Activated CD4-positive, alpha-beta T cell treated with anti-CD3 and anti-CD28 coated beads for 36 hours (primary cell): ENCODE data around the gene ARHGAP25. TPM values are rescaled to one million over a fixed set of nuclear protein-coding genes. Genes with fewer than 3 reads are reported as not detected.
"Not testable (repeated sequence)": the region's sequence is repeated elsewhere in the genome, so short reads cannot be mapped to it uniquely, and the experiment has no call there.

Source experiments
- ATAC-seq: fragments of 200-7000 bp; cut with Tn5 transposase; one replicate; pipeline ENCODE4 v1.10.0; 2021; ENCODE audit warnings: mild to moderate bottlenecking, moderate library complexity
- CTCF ChIA-PET: fragments of 350-600 bp; sonication (Branson Sonifier 250); formaldehyde crosslinking; loops from one replicate; lab custom pipeline; 2021; ENCODE audit warnings: antibody characterized with exemption; lab: Charles Lee
- POLR2A ChIA-PET: fragments of 350-600 bp; sonication (Branson Sonifier 250); formaldehyde crosslinking; loops from one replicate; lab custom pipeline; 2021; ENCODE audit warnings: antibody characterized with exemption, inconsistent platforms; lab: Charles Lee
- DNase-seq: peaks from one replicate; pipeline ENCODE4 v3.0.0-alpha.2; 2020
- H3K27ac Mint-ChIP-seq: one replicate; pipeline ENCODE4 v1.8.0; 2021; ENCODE audit warnings: mixed read lengths
- H3K27me3 Mint-ChIP-seq: one replicate; pipeline ENCODE4 v1.8.0; 2021; ENCODE audit warnings: mixed read lengths
- H3K36me3 Mint-ChIP-seq: one replicate; pipeline ENCODE4 v1.8.0; 2021; ENCODE audit warnings: low read depth, mixed read lengths
- H3K4me1 Mint-ChIP-seq: one replicate; pipeline ENCODE4 v1.8.0; 2021; ENCODE audit warnings: mixed read lengths
- H3K4me3 Mint-ChIP-seq: one replicate; pipeline ENCODE4 v1.8.0; 2021; ENCODE audit warnings: mild to moderate bottlenecking, moderate library complexity, mixed read lengths
- H3K9me3 Mint-ChIP-seq: one replicate; pipeline ENCODE4 v1.8.0; 2021; ENCODE audit warnings: low read depth, mixed read lengths
- intact Hi-C, 2 experiments: fragments of 100-400 bp; cut with DNase I in 1 of 2; cut with micrococcal nuclease in 1 of 2; formaldehyde crosslinking; loops; one replicate each; pipeline versions ENCODE4 v1.14.2 to v1.15.1; 2022 to 2024; cut with DNase I, micrococcal nuclease
- total RNA-seq, 2 experiments: library from RNA; stranded (reverse); gene quantifications; one replicate each; pipeline ENCODE4 v1.2.3, GENCODE V29; 2021

Gene ARHGAP25
- total RNA-seq, 2 experiments from 2014 or later, result 57.9 to 73.2 TPM

GRCh38 chr2:68802161-68802560 is 67.5 kb downstream of the ARHGAP25 start:
- H3K9me3 Mint-ChIP-seq, H3K4me3 Mint-ChIP-seq, H3K27me3 Mint-ChIP-seq, H3K27ac Mint-ChIP-seq, ATAC-seq, DNase-seq, POLR2A ChIA-PET: not testable (repeated sequence)
- CTCF ChIA-PET, result interaction anchor here (0.5 to 0.7 kb wide), 2 partner anchors 10 to 93 kb away, joined by 3 read pairs; no protein-coding TSS in a partner anchor
- Mint-ChIP-seq H3K36me3 (peaks cover 50% of the 10 kb centered on the region), H3K4me1 (peaks cover 31% of the 10 kb centered on the region)
- intact Hi-C loops, result loop anchor here in 1 of 2 experiments (2.0 kb wide), 1 partner anchor 21 kb away; no protein-coding TSS in a partner anchor

- H3K9me3 Mint-ChIP-seq, result no peaks in the 10 kb centered on the region
- intact Hi-C loops, result no loop called here
- H3K36me3 Mint-ChIP-seq, result peaks cover 52% of the 10 kb centered on the region
- CTCF ChIA-PET, result interaction anchor here (1.4 kb wide), 1 partner anchor 13 kb away, joined by 3 read pairs; no protein-coding TSS in a partner anchor
- peaks cover 39% of the 10 kb centered on the region for H3K4me1 Mint-ChIP-seq
- POLR2A ChIA-PET, result no interaction called here
- DNase-seq (no peak), ATAC-seq (no peak)
- no peak overlapping the region for H3K4me3 Mint-ChIP-seq
- peak overlapping the region; percentile 3 for H3K27ac Mint-ChIP-seq
- no peaks in the 10 kb centered on the region for H3K27me3 Mint-ChIP-seq
Observed at GRCh38 chr2:68805025-68805424, 70.4 kb downstream of the ARHGAP25 start.

- CTCF ChIA-PET, result interaction anchor here (1.4 kb wide), 1 partner anchor 55 kb away, joined by 4 read pairs; no protein-coding TSS in a partner anchor
- H3K27me3 Mint-ChIP-seq, result no peaks in the 10 kb centered on the region
- no peaks in the 10 kb centered on the region for H3K9me3 Mint-ChIP-seq
- intact Hi-C loops, result no loop called here
- no peak for ATAC-seq
- peaks cover 52% of the 10 kb centered on the region for H3K36me3 Mint-ChIP-seq
- POLR2A ChIA-PET, result no interaction called here
- H3K4me3 Mint-ChIP-seq, result no peak overlapping the region
- H3K4me1 Mint-ChIP-seq, result peaks cover 36% of the 10 kb centered on the region
- no peak overlapping the region for H3K27ac Mint-ChIP-seq
- no peak for DNase-seq
Observed at GRCh38 chr2:68806511-68807109, 72.0 kb downstream of the ARHGAP25 start.

GRCh38 chr2:68807821-68808266 is 73.2 kb downstream of the ARHGAP25 start:
- no peak for ATAC-seq
- H3K27ac Mint-ChIP-seq, result peak overlapping the region; percentile 56
- no peak for DNase-seq
- no peaks in the 10 kb centered on the region for H3K9me3 Mint-ChIP-seq
- ChIA-PET CTCF (interaction anchor here (0.6 to 1.4 kb wide), 4 partner anchors 34 to 906 kb away, joined by 3 to 4 read pairs (median 4); no protein-coding TSS in a partner anchor), POLR2A (no interaction called here)
- peaks cover 36% of the 10 kb centered on the region for H3K4me1 Mint-ChIP-seq
- no peaks in the 10 kb centered on the region for H3K27me3 Mint-ChIP-seq
- H3K36me3 Mint-ChIP-seq, result peaks cover 61% of the 10 kb centered on the region
- no peak overlapping the region for H3K4me3 Mint-ChIP-seq
- intact Hi-C loops, result no loop called here

GRCh38 chr2:68809324-68810240 is 75.0 kb downstream of the ARHGAP25 start:
- Mint-ChIP-seq H3K4me3 (no peak overlapping the region), H3K27me3 (no peaks in the 10 kb centered on the region), H3K36me3 (peaks cover 71% of the 10 kb centered on the region), H3K9me3 (no peaks in the 10 kb centered on the region), H3K4me1 (peaks cover 36% of the 10 kb centered on the region), H3K27ac (peak overlapping the region; percentile 61)
- DNase-seq, result no peak
- ChIA-PET CTCF (interaction anchor here (1.9 kb wide), 1 partner anchor 58 kb away, joined by 8 read pairs; no protein-coding TSS in a partner anchor), POLR2A (no interaction called here)
- no peak for ATAC-seq
- intact Hi-C loops, result no loop called here

- DNase-seq (no peak), ATAC-seq (no peak)
- peaks cover 72% of the 10 kb centered on the region for H3K36me3 Mint-ChIP-seq
- H3K27ac Mint-ChIP-seq, result peak overlapping the region; percentile 40
- intact Hi-C loops, result no loop called here
- H3K4me3 Mint-ChIP-seq, result no peak overlapping the region
- H3K27me3 Mint-ChIP-seq, result no peaks in the 10 kb centered on the region
- H3K9me3 Mint-ChIP-seq, result no peaks in the 10 kb centered on the region
- POLR2A ChIA-PET, result no interaction called here
- CTCF ChIA-PET, result interaction anchor here (1.6 to 1.9 kb wide), 2 partner anchors 13 to 59 kb away, joined by 3 to 8 read pairs; no protein-coding TSS in a partner anchor
- peaks cover 32% of the 10 kb centered on the region for H3K4me1 Mint-ChIP-seq
Observed at GRCh38 chr2:68811364-68811763, 76.8 kb downstream of the ARHGAP25 start.

GRCh38 chr2:68812251-68812650 is 77.6 kb downstream of the ARHGAP25 start:
- ATAC-seq, result no peak
- peaks cover 67% of the 10 kb centered on the region for H3K36me3 Mint-ChIP-seq
- POLR2A ChIA-PET, result no interaction called here
- peaks cover 29% of the 10 kb centered on the region for H3K4me1 Mint-ChIP-seq
- no peaks in the 10 kb centered on the region for H3K9me3 Mint-ChIP-seq
- intact Hi-C loops, result no loop called here
- H3K4me3 Mint-ChIP-seq, result no peak overlapping the region
- no peak for DNase-seq
- H3K27ac Mint-ChIP-seq, result peak overlapping the region; percentile 71
- CTCF ChIA-PET, result interaction anchor here (0.9 kb wide), 1 partner anchor 10 kb away, joined by 3 read pairs; no protein-coding TSS in a partner anchor
- H3K27me3 Mint-ChIP-seq, result no peaks in the 10 kb centered on the region

GRCh38 chr2:68813596-68813995 is 79.0 kb downstream of the ARHGAP25 start:
- Mint-ChIP-seq H3K4me3 (no peak overlapping the region), H3K27me3 (no peaks in the 10 kb centered on the region), H3K4me1 (peaks cover 15% of the 10 kb centered on the region), H3K9me3 (no peaks in the 10 kb centered on the region), H3K27ac (peak overlapping the region; percentile 24), H3K36me3 (peaks cover 63% of the 10 kb centered on the region)
- DNase-seq (no peak), ATAC-seq (no peak)
- CTCF ChIA-PET, result no interaction called here
- POLR2A ChIA-PET, result no interaction called here
- intact Hi-C loops, result no loop called here

- peaks cover 57% of the 10 kb centered on the region for H3K36me3 Mint-ChIP-seq
- POLR2A ChIA-PET, result no interaction called here
- intact Hi-C loops, result no loop called here
- H3K27ac Mint-ChIP-seq, result peak overlapping the region; percentile 78
- CTCF ChIA-PET, result interaction anchor here (0.6 to 1.5 kb wide), 4 partner anchors 13 to 467 kb away, joined by 3 to 5 read pairs (median 3); no protein-coding TSS in a partner anchor
- no peaks in the 10 kb centered on the region for H3K4me1 Mint-ChIP-seq
- H3K4me3 Mint-ChIP-seq, result no peak overlapping the region
- H3K9me3 Mint-ChIP-seq, result no peaks in the 10 kb centered on the region
- DNase-seq (no peak), ATAC-seq (no peak)
- H3K27me3 Mint-ChIP-seq, result no peaks in the 10 kb centered on the region
Observed at GRCh38 chr2:68817306-68817705, 82.7 kb downstream of the ARHGAP25 start.

- Mint-ChIP-seq H3K4me1 (no peaks in the 10 kb centered on the region), H3K4me3 (no peak overlapping the region), H3K36me3 (peaks cover 61% of the 10 kb centered on the region), H3K27ac (peak overlapping the region; percentile 55), H3K27me3 (no peaks in the 10 kb centered on the region), H3K9me3 (no peaks in the 10 kb centered on the region)
- intact Hi-C loops, result no loop called here
- no peak for DNase-seq
- ChIA-PET CTCF (interaction anchor here (0.6 to 1.5 kb wide), 4 partner anchors 10 to 105 kb away, joined by 3 to 7 read pairs (median 4); no protein-coding TSS in a partner anchor), POLR2A (interaction anchor here (0.6 kb wide), 1 partner anchor 31 kb away, joined by 4 read pairs; no protein-coding TSS in a partner anchor)
- no peak for ATAC-seq
Observed at GRCh38 chr2:68819556-68819955, 84.9 kb downstream of the ARHGAP25 start.
